Activated naive CD4-positive, alpha-beta T cell treated with anti-CD3 and anti-CD28 coated beads, Interleukin-2, amount 10 ng/mL, durations not matched to agents 7 days and 5 days (primary cell): ENCODE measurements around the gene CCDC88C.
A peak's percentile ranks its signal among the peaks of the same experiment; 100 is the strongest.

Source experiments
- CTCF ChIA-PET: fragments of 350-600 bp; sonication (Branson Sonifier 250); formaldehyde crosslinking; loops from one replicate; lab custom pipeline; 2021; ENCODE audit warnings: antibody characterized with exemption; lab: Charles Lee
- DNase-seq: peaks from one replicate; pipeline ENCODE4 v3.0.0-alpha.2; 2020
- H3K27ac Mint-ChIP-seq: one replicate; pipeline ENCODE4 v1.8.0; 2021; ENCODE audit warnings: mild to moderate bottlenecking, moderate library complexity, mixed read lengths
- H3K27me3 Mint-ChIP-seq: one replicate; pipeline ENCODE4 v1.8.0; 2021; ENCODE audit warnings: mild to moderate bottlenecking, mixed read lengths
- H3K36me3 Mint-ChIP-seq: one replicate; pipeline ENCODE4 v1.8.0; 2021; ENCODE audit warnings: mixed read lengths
- H3K4me1 Mint-ChIP-seq: one replicate; pipeline ENCODE4 v1.8.0; 2021; ENCODE audit warnings: mixed read lengths
- H3K4me3 Mint-ChIP-seq: one replicate; pipeline ENCODE4 v1.8.0; 2021; ENCODE audit warnings: mild to moderate bottlenecking, moderate library complexity, mixed read lengths
- H3K9me3 Mint-ChIP-seq: one replicate; pipeline ENCODE4 v1.8.0; 2021; ENCODE audit warnings: mixed read lengths

CCDC88C gene

GRCh38 chr14:91401751-91402150, 15.9 kb downstream of the CCDC88C start:
- Mint-ChIP-seq H3K27me3 (no peaks in the 10 kb centered on the region), H3K4me3 (no peak overlapping the region), H3K36me3 (peaks cover 48% of the 10 kb centered on the region), H3K4me1 (peaks cover 92% of the 10 kb centered on the region), H3K27ac (peak overlapping the region; percentile 69), H3K9me3 (no peaks in the 10 kb centered on the region)
- CTCF ChIA-PET = interaction anchor here (1.1 to 4.5 kb wide), 3 partner anchors 14 to 77 kb away, joined by 3 to 44 read pairs (median 3); partner anchors contain the start of gene CCDC88C
- DNase-seq = no peak

DNA sequence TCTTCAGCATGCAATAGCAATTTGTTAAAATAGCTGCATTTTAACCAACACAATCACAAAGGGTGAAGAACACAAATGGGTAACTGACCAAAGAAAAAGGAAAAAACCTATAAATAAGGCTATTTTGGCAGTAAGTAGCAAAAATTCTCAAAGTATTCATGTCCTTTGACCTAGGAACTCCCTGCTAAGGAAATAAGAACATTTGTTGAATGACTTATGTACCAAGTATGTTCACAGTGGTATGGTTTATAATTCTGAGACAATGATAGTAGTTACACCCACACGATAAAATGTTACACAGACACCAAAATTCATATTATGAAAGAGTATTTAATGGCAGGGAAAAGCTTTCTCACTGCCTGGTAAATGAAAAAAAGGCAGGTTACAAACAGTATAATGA, 16.9 kb downstream of the CCDC88C start:
- peaks cover 92% of the 10 kb centered on the region for H3K4me1 Mint-ChIP-seq

DNA sequence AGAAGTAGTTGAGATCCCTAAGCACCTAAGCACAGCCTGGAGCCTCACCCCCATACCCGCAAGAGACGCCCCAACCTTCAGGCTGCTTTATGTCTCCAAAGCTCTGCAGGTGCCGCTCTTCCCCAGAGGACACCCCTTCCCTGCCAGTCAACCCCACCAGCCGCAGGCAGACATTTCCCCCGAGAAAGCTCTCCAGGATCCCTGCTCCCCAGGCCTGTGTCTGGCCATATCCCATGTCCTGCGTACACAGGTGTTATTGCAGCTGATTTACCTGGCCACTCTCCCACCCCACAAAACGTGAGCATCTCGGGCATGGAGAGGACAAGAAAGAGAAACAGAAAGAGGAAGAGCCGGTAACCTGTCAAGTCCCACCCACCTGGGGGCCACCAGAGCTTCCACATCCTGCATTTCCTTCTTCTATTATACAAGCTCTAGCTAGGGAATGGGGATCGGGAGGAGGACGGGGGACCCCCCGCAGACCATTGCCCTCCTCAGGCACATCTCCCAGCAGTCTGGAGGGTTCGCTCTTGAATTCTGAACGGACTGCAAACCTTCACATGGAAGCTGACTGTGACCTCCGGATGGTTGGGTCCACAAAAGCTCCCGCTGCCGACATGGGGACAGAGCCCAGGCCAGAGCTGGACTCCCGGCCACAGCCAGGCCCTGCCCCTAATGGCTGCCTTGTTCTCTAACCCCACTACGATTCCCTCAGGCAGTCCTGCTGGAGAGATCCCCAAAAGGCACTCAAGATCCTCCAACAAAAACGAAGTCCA, 17.6 kb downstream of the CCDC88C start:
- H3K27me3 Mint-ChIP-seq = no peaks in the 10 kb centered on the region
- CTCF ChIA-PET = interaction anchor here (1.1 to 4.5 kb wide), 6 partner anchors 11 to 82 kb away, joined by 3 to 44 read pairs (median 4); partner anchors contain the start of gene CCDC88C

More for the DNA sequence above, 16.9 kb downstream of the CCDC88C start:
- H3K9me3 Mint-ChIP-seq = no peaks in the 10 kb centered on the region
- H3K4me3 Mint-ChIP-seq = peak overlapping the region; percentile 98
- no peaks in the 10 kb centered on the region for H3K27me3 Mint-ChIP-seq
- DNase-seq = no peak
- H3K27ac Mint-ChIP-seq = peak overlapping the region; percentile 93
- CTCF ChIA-PET = interaction anchor here (1.3 to 4.5 kb wide), 5 partner anchors 11 to 82 kb away, joined by 3 to 44 read pairs (median 5); partner anchors contain the start of gene CCDC88C
- peaks cover 44% of the 10 kb centered on the region for H3K36me3 Mint-ChIP-seq

DNA sequence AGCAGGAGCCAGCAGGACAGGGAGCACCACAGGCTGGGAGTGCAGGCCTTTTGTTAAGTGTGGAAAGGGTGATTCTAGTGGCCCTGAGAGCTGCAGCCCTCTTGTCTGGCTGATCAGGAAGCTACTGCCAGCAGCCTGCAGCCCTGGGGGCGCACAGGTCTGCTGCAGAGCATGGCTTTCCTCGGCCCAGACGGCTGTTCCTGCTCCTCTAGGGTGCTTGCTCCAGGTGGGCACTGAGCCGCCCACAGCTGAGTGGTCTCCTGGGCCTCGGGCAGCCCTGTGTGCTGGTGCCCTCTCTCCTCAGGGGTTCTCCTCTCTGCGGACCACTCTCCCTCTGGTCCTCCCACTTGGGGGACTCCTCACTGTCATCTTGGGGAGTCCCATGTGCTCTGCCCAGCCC, 18.9 kb downstream of the CCDC88C start:
- H3K36me3 Mint-ChIP-seq = peaks cover 48% of the 10 kb centered on the region
- no peak for DNase-seq
- H3K27ac Mint-ChIP-seq = peak overlapping the region; percentile 93
- CTCF ChIA-PET = interaction anchor here (1.0 to 4.5 kb wide), 7 partner anchors 12 to 75 kb away, joined by 3 to 44 read pairs (median 7); partner anchors contain the start of gene CCDC88C
- H3K4me3 Mint-ChIP-seq = peak overlapping the region; percentile 98
- no peaks in the 10 kb centered on the region for H3K27me3 Mint-ChIP-seq
- peaks cover 93% of the 10 kb centered on the region for H3K4me1 Mint-ChIP-seq
- peaks cover 2% of the 10 kb centered on the region for H3K9me3 Mint-ChIP-seq

More for the DNA sequence above, 17.6 kb downstream of the CCDC88C start:
- Mint-ChIP-seq H3K9me3 (no peaks in the 10 kb centered on the region), H3K4me3 (peak overlapping the region; percentile 98), H3K4me1 (peaks cover 92% of the 10 kb centered on the region), H3K36me3 (peaks cover 44% of the 10 kb centered on the region), H3K27ac (peak overlapping the region; percentile 93)
- DNase-seq = peak; percentile 73

- Mint-ChIP-seq H3K4me1 (peaks cover 93% of the 10 kb centered on the region), H3K9me3 (peaks cover 2% of the 10 kb centered on the region), H3K27ac (peak overlapping the region; percentile 90), H3K4me3 (peak overlapping the region; percentile 72), H3K36me3 (peaks cover 48% of the 10 kb centered on the region), H3K27me3 (no peaks in the 10 kb centered on the region)
- CTCF ChIA-PET = interaction anchor here (0.8 to 4.5 kb wide), 12 partner anchors 8 to 75 kb away, joined by 3 to 44 read pairs (median 4); partner anchors contain the start of gene CCDC88C
- no peak for DNase-seq
Observed at GRCh38 chr14:91397965-91398591, 19.5 kb downstream of the CCDC88C start.

DNA sequence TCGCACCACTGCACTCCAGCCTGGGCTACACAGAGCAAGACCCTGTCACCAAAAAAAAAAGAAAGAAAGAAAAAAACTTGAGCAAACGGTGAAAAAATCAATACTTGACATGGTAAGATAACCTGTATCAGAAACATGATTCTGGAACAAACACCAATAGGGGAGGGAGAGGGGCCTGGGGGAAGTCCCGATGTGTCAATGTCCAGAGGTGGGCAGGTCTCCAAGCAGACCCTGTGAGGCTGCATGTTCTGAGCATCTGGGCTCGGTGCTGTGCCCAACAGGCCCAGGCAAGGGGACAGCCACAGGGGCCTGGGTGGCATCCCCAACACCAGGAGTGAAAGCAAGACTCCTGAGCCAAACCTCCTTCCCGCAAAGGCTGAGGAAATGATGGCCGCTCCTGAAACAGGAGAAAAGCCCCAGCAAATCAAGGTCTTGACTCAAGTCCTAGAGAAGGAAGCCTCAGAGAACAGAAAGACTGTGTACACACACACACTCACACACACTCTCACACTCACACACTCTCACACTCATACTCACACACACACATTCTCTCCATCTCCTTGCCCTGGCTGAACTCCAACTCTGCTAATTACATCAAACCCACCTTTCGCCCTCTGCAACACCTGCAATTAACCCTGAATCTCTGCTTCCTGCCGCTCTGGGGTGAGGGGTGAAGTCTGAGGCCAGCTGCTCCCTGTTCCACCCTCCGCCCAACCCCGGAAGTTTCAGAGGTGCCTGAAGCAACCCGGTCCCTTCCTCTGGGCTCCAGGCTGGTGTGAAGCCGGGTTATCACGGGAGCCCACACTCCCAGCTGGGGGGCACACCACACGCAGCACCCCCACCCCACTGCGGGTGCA, 20.4 kb downstream of the CCDC88C start:
- Mint-ChIP-seq H3K27ac (peak overlapping the region; percentile 90), H3K4me3 (peak overlapping the region; percentile 72), H3K27me3 (no peaks in the 10 kb centered on the region), H3K9me3 (peaks cover 2% of the 10 kb centered on the region), H3K36me3 (peaks cover 46% of the 10 kb centered on the region), H3K4me1 (peaks cover 93% of the 10 kb centered on the region)
- peak; percentile 87 for DNase-seq
- CTCF ChIA-PET = interaction anchor here (0.8 to 4.5 kb wide), 11 partner anchors 9 to 74 kb away, joined by 3 to 44 read pairs (median 4); partner anchors contain the start of gene CCDC88C

DNA sequence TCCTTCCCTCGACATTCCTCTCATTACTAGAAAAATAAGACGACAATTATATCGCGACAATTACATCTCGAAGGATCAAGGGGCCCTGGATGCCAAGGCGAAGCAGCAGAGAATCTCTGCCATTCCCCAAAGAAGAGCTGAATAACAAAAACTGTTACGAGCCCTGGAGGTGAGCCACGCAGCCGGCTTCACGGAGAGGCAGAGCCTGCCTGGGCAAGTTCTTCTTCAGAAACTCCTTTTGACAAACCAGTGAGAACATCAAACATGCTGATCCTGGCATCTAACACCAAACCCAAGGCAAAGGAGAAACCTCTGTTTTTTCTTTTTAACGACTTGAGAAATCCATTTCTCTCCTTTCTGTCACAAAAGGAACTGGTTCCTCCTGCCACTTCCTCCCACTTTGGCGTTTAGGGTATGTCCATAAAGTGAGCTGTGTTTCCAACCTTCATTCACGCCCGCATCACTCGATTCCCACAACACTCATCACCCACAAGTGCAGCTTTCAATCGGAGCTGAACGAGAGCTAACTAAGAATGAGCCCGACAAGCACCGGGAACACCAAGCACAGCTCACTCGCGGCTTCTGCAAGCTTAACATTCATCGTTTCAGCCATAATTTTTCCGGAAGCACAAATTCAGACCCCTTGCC, 21.5 kb downstream of the CCDC88C start:
- H3K27ac Mint-ChIP-seq = peak overlapping the region; percentile 90
- peaks cover 2% of the 10 kb centered on the region for H3K9me3 Mint-ChIP-seq
- H3K4me3 Mint-ChIP-seq = peak overlapping the region; percentile 72
- H3K36me3 Mint-ChIP-seq = peaks cover 44% of the 10 kb centered on the region
- DNase-seq = no peak
- CTCF ChIA-PET = interaction anchor here (0.7 to 1.5 kb wide), 4 partner anchors 15 to 73 kb away, joined by 3 to 4 read pairs (median 3); partner anchors contain the start of gene CCDC88C
- no peaks in the 10 kb centered on the region for H3K27me3 Mint-ChIP-seq
- peaks cover 97% of the 10 kb centered on the region for H3K4me1 Mint-ChIP-seq

DNA sequence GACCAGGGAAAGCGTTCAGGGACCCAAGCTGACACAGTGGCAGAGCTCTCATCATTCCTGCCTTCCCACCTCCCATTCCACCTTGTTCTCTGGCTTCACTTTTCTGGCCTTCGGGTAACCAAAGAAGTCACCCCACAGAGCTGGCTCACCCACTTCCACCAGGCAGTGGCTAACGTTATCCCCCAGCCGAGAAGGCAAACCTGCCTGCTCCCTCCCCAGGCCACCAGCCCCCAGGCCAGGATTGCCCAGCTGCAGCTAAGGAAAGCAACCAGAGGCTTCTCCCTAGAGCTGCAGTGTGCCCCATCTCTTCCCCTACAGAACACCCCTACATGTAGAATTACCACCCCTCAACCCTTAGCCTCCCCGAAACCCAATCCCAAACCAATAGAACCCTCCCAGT, 22.2 kb downstream of the CCDC88C start:
- CTCF ChIA-PET = interaction anchor here (1.5 kb wide), 1 partner anchor 72 kb away, joined by 4 read pairs; no protein-coding TSS in a partner anchor
- no peak for DNase-seq
- peaks cover 2% of the 10 kb centered on the region for H3K9me3 Mint-ChIP-seq
- H3K27ac Mint-ChIP-seq = peak overlapping the region; percentile 90
- no peaks in the 10 kb centered on the region for H3K27me3 Mint-ChIP-seq
- H3K36me3 Mint-ChIP-seq = peaks cover 42% of the 10 kb centered on the region
- peaks cover 98% of the 10 kb centered on the region for H3K4me1 Mint-ChIP-seq
- peak overlapping the region; percentile 72 for H3K4me3 Mint-ChIP-seq

- Mint-ChIP-seq H3K27me3 (no peaks in the 10 kb centered on the region), H3K36me3 (peaks cover 41% of the 10 kb centered on the region), H3K4me3 (no peak overlapping the region), H3K27ac (peak overlapping the region; percentile 58), H3K9me3 (peaks cover 2% of the 10 kb centered on the region), H3K4me1 (peaks cover 93% of the 10 kb centered on the region)
- CTCF ChIA-PET = interaction anchor here (0.9 to 1.5 kb wide), 2 partner anchors 19 to 71 kb away, joined by 3 to 4 read pairs; no protein-coding TSS in a partner anchor
- no peak for DNase-seq
Observed at GRCh38 chr14:91394105-91395081, 23.2 kb downstream of the CCDC88C start.

GRCh38 chr14:91392623-91393303, 24.9 kb downstream of the CCDC88C start:
- H3K4me3 Mint-ChIP-seq = no peak overlapping the region
- CTCF ChIA-PET = interaction anchor here (0.9 kb wide), 1 partner anchor 19 kb away, joined by 3 read pairs; no protein-coding TSS in a partner anchor
- peaks cover 2% of the 10 kb centered on the region for H3K9me3 Mint-ChIP-seq

DNA sequence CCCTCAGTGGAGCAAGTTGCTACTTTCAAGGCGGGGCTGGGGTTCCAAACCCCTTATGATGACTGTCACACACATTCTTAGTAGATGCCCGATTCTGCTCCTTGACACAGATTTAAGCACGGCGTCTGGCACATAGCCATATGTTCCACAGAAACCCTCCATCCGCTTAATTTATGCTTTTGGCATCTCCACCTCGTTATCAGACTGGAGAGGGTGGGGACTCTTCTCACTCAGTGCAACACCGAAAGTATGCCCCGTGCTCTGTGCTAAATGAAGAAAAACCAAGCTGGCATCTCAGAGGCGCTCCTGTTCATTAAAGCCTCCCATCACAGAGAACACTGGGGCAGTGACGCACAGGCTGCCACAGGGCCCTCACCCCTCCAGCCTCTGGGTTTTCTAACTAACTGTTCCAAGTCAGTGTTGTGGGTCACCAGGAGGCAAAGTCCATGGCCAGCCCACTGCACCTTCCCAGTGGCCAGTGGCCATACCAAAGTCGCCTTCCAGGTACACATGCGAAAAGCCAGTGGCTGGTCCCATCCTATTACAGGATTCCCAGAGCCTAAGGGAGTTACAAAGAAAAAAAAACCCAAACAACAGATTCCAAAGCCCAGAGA, 27.3 kb downstream of the CCDC88C start:
- Mint-ChIP-seq H3K4me3 (no peak overlapping the region), H3K27ac (peak overlapping the region; percentile 71), H3K36me3 (peaks cover 42% of the 10 kb centered on the region), H3K4me1 (peaks cover 89% of the 10 kb centered on the region), H3K9me3 (peaks cover 2% of the 10 kb centered on the region), H3K27me3 (no peaks in the 10 kb centered on the region)
- DNase-seq = no peak
- CTCF ChIA-PET = no interaction called here

More at GRCh38 chr14:91392623-91393303, 24.9 kb downstream of the CCDC88C start:
- Mint-ChIP-seq H3K36me3 (peaks cover 52% of the 10 kb centered on the region), H3K27ac (no peak overlapping the region), H3K4me1 (peaks cover 95% of the 10 kb centered on the region), H3K27me3 (no peaks in the 10 kb centered on the region)
- no peak for DNase-seq
